Stimulated activated CD4-positive, alpha-beta T cell treated with anti-CD3 and anti-CD28 coated beads, Interleukin-15, amount 100 ng/mL, for 48 hours (primary cell): ENCODE data around the gene GALNT17.

Source experiments
- DNase-seq, 2 donors: peaks; one replicate each; pipeline ENCODE4 v3.0.0-alpha.2; 2020; ENCODE audit warnings: low read depth in 2 of 2

The GALNT17 gene

DNA sequence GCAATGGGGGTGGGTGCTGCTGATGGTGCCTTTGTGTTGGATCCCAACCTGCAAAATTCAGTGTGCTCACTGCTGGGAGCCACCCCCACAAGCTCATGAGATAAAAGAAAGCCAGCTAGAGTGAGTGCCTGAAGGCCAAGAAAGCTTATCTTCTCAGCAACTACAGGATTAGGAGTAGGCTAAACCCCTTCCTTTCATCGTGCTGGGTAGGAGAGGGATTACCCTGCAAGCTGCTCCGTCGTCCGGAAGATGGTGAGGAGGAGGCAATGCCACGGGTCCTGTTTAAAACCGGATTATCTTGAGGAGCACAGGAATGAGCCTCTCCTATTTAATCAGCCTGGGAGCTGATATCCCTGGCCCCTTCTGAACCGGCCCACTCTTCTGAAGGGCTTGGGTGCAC, 258.0 kb downstream of the GALNT17 start:
- no peak for DNase-seq

DNA sequence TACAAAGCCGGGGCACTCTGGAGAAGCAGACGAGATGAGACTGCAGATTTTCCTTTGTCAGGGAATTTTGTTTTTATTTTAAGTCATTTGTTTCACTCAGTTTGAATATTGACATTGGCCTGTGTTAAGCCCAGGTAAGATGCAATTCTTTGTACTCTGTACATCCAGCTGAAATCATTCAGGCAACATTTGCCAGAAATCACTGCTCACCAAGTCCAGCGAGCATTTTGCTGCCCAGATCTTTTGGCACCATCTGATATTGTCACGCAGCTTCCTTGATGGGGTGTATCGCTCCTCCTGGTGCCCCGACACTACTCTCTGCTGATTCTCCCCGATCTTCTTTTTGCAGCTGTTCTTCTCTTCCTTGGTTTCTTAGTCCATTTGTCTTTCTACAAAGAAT, 261.7 kb downstream of the GALNT17 start:
- no peak for DNase-seq

DNA sequence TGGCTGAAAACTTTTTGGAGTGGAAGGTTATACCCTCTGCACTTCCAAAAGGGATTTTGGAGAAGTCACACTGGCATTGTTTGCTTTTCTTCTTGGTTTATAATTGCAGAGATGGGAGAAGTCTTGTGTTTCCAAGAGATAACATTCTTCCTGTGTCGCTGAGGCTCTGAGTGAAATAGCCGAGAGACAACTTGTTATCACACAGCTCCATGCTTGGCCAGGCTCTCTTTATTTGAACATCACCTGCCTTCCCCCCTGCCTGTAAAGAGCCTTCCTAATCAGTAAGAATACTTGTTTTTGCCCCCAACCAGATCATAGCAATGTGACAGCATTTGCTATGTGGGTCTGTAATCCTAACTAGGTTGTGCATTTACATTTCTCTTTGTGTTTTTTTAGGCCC, 270.7 kb downstream of the GALNT17 start:
- no peak for DNase-seq

DNA sequence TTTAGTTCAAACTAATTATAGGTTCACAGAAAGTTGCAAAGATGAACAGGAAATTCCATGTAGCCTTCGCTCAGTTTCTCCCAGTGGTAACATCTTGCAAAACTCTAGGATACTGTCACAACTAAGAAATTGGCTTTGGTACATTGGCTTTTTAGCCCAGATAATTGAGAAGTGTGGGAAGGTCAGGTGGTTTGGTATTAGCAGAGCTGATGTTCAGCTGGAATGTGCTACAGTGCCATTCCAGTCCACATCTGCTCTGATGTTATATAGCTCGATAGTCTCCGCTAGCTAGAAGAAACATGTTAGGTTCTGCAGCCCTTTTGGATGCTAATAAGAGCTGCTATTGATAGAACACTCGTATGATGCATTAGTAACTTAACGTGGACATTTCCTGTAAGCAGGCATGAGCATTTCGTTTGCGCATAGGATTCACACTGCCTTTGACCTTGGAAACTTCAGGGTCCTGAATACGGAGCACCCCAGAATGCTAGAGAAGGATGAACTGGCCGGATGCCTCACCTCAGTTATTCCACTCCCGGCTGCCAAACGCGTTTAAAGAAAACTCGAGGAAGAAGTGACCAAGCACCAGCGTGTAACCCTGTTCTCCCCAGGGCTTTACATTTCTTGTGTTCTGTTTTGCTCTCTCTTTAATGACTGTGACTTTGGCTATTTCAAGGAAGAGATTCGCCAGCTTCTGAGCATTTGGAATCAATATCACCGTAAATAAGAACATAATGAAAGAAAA, 271.4 kb downstream of the GALNT17 start:
- DNase-seq = no peak

DNA sequence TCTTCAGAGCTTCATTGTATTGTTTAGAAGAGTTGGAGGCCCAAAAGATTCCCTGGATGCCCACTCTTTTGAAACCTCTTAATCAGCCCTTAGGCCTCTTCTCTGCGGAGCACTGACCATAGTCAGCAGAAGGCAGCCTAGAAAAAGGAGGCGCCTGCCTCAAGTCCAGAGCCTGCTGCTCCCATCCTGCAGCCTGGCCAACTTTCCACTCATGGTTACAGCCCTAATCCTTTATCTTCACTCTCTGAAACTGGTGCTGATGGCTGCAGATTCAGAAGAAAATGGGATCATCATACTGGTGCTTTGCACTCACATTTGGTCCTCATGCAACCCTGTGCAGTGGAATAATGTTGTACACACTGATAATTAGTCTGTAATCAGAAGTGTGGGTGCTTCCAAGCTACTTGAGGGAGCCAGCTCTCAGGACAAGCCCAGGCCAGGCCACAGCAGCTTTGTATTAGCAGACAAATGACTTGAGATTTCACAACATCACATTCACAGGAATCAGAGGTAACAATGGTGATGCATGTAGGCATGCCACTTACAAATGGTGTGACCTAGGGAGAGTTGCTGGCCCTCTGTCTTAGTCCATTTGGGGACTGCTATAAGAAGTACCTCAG, 272.9 kb downstream of the GALNT17 start:
- DNase-seq = no peak

DNA sequence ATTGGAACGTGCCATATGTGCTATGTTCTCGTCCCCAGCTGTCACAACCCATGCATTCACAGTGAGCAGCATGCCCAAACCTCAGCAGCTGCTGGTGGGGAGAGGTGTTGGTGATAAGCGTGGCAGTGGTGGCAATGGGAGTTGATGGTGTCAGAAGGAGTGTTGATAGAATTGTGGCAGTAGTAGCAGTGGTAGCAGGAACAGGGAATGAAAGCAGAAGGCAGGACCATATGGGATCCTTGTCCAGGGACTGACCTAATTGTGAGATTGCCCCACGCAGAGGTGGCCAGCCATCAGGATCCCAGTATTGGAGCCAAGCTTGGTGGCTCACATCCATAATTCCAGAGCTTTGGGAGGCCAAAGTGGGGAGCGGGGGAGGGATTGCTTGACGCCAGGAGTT, 276.3 kb downstream of the GALNT17 start:
- DNase-seq = no peak

DNA sequence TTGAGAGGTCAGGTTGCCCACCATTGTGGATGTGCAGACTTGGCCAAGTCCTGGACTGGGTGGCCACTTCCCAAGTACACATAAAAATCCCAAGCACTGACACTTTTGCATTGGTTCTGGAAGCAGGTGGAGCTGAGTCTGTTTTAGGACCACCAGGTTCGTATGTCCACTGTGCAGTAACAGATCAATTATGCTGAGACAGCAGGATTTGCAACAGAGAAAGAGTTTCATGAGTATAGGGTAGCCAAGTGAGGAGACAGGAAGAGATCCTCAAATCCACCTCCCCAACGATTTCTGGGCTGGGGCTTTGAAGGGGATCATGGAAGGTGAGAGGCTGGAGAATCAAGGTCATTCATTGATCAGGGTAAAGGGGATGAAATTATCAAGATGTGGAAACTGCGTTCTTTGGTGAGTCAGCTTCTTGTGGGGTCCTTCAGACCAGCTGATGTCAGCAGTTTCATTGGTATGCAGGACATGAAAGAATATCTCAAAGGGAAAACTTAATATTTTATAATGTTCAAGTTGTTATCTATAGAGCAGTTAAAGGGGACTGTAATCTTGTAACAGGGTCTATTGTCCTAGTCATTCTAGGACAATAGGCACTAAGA, 277.7 kb downstream of the GALNT17 start:
- DNase-seq = no peak

DNA sequence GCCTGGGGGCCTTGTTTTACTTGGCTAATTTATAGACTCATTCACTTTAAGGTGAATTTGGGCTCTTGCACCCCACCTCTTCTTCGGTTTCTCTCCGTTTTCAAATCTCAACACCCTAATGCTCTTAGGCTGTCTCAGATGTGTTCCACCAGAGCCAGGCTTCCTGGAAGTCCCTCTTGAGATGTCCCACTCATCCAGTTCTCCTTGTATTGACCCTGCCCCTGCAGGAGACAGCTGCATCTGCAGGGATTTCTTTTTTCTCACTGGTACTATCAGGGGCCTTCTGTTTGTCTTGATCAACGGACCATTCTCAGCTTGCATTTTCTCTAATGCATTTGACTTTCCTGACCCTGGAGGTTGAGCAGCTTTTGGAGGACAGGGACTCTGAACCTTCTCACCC, 279.5 kb downstream of the GALNT17 start:
- DNase-seq = no peak

DNA sequence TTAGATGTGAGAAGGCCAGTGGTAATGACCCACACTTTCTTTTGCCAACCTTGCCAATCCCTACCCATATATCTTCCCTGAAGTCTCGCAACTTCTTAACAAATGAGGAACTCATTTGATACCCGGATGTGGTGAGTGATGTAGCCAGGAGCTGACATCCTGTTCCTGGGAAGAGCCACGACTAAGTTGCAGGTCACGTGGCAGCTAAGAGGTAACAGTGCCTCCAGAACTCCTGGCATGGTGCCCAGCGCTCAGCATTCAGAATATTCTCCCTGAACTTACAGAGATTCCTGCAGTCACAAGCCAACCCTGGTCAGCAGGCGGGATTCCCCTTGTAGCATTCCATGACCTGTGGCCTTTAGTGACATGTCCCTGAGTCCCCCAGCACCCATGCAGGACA, 282.5 kb downstream of the GALNT17 start:
- DNase-seq = no peak

DNA sequence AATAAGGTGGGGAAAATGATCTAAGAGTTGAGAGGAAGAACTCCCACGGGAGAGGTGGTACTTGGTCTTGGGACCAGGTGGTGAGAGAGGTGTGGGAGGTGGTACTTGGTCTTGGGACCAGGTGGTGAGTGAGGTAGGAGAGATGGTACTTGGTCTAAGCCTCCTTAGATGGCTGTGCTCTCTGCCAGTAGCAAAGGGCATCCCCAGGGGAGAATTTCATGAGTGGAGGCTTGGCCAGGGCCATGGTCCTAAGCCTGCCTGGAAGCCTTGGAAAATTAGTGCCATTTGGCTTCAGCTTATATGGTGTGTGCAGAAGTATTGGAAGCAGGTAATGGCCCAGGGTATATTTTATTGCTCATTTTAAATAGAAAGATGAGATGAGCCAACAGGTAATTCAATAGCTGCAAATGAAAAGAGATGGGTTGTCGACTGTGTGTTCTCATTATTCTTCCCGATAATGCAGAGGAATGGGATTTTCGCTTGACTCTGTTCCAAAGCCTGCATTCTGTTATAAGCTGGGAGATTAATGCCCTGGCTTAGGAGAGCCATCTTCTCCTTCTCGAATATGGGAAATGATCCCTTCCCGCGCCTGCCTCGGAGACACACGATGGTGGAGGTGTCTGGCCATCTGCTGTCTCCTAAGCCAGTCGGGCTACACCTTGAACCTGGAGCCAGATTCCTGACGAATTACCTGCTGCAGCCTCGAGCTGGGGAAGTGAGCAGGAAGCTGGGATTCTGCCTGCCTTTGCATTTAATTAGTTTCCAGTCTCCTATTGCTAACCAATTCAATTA, 287.8 kb downstream of the GALNT17 start:
- DNase-seq = no peak

DNA sequence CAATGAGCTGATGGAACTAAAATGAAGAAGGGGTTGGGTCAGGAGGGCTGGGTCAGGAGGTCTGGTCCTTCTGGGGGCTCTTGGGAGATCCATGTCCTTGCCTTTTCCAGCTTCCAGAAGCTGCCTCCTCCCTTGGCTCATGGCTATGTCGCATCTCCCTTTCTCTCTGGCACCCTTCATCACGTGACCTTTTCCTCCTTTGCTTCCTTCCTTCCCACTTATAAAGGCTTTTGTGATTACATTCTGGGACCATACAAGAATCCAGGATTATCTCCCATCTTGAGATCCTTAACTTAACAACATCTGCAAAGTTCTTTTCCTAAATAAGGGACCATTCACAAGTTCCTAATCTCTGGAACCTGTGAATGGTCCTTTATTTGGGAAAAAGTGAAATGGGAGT, 290.2 kb downstream of the GALNT17 start:
- no peak for DNase-seq

DNA sequence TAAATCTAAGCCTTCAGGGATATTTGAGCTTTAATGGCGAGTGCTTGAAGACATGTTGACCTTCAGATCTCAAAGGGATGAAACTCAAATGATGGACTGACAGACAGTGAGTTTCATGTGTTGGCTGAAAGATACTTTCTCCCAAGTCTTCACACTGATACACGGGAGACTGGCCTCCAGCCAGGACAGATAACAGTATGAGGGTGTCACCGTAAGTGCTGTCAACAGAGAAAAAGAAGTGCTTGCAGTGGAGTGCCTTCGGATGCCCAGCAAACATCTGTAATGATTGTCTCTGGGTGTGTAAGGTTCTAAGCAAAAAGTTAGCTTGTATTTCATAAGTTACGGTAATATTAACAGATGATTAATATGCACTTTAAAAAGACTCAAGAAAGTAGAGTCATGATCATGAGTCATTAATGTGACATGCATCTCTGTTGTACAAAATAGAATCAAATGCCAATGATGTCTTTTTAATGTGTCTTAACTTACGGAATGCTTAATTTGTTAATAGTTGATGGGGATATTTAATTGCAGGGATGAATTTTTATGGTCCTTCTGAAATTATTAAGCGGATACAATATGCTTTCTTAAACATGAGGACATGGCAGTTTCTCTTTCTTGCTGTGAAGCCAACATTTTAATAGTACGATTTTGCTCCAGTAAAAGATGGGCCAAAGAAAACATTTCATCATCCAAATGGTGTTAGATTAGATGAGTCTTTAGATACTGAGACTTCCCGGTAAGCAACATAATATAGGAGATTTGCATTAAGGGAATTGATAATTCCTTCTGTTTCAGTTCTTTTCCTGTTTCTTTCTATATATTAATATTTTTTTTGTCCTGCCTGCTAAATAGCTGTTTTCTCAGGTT, 292.5 kb downstream of the GALNT17 start:
- DNase-seq = no peak

DNA sequence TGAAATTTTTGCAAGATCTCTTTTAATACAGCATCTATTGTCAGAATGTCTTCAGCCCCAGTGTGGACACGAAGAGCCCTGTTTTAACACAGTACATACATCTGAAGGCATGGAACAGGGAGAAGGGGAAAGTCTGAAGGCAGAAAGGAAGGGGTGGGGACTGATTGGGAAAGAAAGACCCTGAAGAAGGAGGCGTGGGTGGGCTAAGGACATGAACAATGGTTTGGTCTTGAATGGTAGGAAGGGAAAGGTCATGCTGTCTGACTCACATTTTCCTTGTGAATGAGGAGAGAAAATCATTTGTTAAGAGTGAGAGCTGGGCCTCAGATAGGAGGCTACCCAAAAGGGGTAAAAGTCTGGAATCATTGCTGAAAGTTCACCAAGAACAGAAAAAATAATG, 297.1 kb downstream of the GALNT17 start:
- DNase-seq = no peak

DNA sequence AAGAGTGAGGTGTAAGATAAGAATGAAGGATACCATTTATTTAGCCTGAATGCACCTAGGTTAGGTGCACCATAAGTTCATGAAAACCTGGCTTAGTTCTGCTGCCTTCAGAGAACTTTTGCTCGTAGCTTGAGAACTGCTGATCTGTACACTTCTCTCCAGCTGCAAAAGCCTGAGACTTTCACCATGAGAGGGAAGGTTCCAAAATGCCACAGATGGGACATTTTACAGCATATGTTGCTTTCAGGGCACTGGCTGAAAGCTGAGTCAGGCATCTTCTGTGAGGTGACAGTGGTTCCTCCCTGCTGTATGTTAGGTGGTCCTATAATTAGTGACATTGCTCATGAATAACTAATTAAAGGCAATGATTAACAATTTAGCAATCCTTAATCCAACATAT, 298.3 kb downstream of the GALNT17 start:
- DNase-seq = no peak

DNA sequence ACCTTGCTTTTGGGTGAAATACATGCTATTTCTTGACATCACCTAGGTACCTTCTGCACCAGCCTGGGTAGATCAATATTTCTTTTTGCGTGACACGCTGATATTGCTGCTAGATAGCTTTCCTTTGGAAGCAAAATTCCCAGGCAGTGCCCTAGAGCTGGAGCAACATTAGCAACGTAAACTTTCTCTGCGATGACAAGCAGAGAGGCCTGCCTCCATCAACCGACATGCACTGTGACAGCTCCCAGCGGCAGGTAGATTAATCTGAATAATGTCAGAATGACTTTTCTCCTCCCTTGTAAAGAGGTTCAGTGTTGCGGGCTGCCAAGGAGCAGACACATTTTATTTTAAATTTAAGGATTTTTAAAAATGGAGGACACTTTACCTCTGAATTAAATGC, 307.4 kb downstream of the GALNT17 start:
- DNase-seq = no peak

DNA sequence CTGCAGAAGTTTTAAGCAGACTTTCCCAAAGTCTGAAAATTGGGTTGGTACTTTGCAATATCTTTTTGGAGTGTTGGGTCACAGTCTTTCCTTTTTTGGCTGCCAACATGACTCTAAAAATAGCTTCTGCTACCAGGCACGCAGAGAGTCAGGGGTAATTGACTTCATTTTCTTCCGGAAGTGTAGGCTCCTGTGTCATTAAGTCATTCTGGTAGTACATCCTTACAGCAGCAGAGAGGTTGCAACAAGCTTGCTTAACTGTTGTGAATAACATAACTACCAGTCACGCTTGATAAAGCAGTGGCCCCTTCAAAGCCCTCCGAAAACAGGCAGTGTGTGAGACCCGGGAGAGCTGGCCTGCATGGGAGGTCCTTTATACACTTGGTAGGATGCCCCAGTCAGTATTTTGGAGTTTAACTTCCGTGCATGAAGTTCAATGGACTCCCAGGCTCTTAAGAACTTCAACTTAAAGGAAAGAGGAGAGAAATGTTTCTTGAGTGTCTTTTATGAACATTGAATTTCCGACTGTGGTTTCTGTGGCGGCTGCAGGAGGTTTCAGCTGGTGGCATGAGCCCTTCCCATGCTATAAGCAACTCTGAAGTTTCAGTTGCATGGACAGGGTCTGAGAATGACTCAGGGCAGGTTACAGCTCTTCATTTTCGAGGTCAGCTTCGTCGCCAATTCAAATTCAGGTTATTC, 310.7 kb downstream of the GALNT17 start:
- no peak for DNase-seq

DNA sequence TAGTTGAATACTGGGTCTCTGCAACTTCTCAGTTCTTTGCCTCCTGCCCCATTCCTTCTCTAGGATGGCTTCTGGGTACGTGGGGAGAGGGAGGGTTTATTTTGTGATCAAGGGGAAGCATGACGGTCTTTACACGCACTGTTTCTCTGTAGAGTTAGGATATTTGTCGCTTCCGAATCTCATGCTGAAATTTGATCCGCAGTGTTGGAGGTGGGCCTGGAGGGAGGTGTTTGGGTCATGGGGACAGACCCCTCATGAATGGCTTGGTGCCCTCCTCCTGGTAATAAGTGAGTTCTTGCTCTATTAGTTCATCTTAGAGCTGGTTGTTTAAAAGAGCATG, 311.2 kb downstream of the GALNT17 start:
- DNase-seq = no peak

DNA sequence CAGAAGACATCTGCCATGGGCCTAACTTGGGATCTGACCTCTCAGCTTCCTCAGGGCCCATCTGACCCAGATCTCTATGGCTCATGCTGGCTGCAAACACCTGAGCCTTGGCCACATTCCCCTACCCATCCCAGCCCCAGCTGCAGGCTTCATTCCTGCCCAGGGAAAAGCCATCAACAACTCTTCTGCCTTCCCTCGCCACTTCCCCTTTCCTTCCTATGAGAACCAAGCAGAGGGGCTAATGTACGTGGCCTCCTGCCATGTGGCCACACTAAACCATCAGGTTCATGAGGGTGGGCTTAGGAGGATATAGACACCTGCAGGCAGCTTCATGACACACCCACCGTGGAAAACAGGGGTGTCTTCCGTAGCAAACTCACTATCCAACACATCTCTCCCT, 312.2 kb downstream of the GALNT17 start:
- no peak for DNase-seq

DNA sequence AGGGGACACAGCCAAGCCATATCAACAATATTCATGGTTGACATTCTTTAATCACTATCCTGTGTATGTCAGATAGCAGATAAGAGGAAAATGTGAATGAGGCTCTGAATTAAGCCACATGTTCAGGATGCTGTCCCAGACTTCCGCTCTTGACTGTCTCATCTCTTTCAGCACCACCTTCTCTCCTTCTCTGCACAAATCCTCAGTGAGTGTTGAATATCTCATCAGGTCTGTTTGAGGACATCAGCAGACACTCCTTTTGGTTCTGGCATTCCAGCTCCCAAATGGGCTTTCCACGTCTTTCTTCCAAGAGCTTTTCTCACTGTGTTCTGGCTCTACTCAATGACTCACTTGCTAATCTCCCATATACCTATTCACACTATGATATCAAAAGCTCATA, 321.7 kb downstream of the GALNT17 start:
- DNase-seq = no peak

DNA sequence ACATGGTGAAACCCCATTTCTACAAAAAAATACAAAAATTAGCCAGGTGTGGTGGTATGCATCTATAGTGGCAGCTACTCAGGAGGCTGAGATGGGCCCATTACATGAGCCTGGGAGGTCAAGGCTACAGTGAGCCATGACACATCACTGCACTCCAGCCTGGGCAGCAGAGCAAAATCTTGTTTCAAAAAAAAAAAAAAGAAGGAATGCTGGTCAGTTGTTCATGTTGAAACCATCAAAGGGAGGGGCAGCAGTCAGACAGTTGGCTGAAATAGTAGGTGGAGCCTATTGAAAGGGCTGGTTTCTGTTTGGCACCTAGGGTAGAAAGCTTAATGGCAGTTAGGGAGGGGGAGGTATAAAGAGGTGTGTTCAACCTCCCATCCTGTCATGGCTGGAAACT, 323.0 kb downstream of the GALNT17 start:
- no peak for DNase-seq

DNA sequence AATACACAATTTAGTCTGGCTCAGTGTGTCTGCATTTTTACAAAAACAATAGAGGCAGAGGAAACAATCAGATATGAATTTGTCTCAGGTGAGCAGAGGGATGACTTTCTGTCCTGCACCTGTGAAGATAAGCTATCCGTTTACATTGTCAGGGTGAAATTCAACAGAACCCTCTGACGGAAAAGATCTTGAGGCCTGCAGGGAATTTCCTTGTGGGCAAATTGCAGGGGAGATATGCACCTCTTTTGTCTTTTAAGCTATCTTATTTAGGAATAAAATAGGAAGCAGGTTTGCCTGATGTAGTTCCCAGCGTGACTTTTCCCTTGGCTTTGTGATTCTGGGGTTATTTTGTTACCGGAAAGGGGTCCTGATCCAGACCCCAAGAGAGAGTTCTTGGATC, 325.1 kb downstream of the GALNT17 start:
- DNase-seq = no peak
